Erythroblast (primary cell): Measurements from ENCODE around the gene OBSCN.

Experiments
- DNase-seq, 2 experiments: peaks; one replicate each; lab custom pipeline; 2025; lab: John Stamatoyannopoulos, UW
- GATA1 ChIP-seq: IDR thresholded peaks from 2 replicates; pipeline ENCODE4 v1.6.1; 2011; ENCODE audit warnings: low read depth, mild to moderate bottlenecking, control low read depth, low read length, moderate library complexity
- POLR2A ChIP-seq: IDR thresholded peaks from 2 replicates; pipeline ENCODE4 v1.6.1; 2011; ENCODE audit warnings: mild to moderate bottlenecking, low read length

Gene OBSCN

DNA sequence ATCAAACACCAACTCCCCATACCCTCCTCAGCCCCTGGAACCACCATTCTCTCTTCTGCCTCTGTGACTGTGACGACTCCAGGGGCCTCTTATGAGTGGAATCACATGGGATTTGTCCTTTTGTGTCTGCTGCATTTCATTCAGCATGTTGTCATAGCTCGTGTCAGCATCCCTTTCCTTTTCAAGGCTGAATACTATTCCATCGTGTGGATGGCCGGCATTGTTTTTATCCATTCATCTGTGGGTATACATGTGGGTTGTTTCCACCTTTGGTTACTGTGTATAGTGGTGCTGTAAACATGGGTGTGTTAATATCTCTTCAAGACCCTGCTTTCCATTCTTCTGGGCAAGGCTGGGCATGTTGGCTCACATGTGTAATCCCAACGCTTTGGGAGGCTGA lies 17.1 kb upstream of the OBSCN start:
- TF ChIP-seq POLR2A, result no peak
- TF ChIP-seq GATA1, result no peak
- DNase-seq, result no peak

DNA sequence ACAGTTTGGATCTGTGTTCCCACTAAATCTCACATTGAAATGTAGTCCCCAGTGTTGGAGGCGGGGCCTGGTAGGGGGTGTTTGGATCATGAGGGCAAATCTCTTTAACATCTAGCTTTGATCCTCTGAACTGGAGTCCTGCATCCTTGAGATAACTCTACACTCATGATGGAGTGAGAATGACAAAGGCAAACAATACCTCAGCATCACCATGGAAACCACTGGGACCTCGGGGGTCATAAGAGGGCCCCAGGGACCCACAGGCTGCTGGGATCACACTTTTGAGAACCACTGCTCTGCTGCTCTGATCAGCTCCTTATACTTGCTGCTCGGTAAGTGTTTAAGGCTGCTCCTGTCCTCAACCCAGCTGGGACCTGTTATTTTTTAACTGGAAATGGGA lies 13.4 kb upstream of the OBSCN start:
- TF ChIP-seq POLR2A (no peak), GATA1 (no peak)
- DNase-seq, result peak in 1 of 2 experiments; percentile 29

DNA sequence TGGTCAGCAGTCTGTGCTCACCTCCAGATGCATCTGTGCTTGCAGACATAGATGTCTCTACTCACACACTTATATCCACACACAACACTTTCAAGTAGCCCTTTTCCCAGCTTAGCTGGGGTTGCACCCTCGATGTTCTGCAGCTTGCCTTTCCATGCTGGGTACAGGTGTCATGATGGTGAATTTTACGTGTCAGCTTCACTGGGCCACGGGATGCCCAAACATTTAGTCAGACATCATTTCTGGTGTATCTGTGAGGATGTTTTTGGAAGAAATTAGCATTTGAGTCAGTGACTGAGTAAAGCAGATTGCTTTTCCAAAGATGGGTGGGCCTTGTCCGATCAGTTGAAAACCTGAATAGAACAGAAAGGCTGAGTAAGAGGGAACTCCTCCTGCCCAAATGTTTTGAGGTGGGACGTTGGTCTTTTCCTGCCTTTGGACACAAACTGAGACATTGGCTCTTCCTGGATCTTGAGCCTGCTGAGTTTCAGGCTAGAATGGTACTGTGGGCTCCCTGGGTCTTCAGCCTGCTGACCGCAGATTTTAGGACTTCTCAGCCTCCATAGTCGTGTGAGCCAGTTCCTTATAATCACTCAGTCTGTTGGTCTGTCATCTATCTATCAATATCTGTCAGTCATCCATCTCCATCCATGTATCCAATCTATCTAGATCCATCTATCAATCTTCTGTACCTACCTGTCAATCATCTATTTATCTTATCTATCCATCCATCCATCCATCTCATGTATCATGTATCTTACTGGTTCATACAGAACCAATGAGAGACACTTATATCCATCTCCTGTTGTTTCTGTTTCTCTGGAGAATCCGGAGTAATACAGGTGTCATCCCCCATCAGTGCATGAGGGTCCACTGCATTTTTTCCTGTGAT lies 12.7 kb upstream of the OBSCN start:
- no peak for DNase-seq
- TF ChIP-seq POLR2A, result no peak
- TF ChIP-seq GATA1, result no peak

DNA sequence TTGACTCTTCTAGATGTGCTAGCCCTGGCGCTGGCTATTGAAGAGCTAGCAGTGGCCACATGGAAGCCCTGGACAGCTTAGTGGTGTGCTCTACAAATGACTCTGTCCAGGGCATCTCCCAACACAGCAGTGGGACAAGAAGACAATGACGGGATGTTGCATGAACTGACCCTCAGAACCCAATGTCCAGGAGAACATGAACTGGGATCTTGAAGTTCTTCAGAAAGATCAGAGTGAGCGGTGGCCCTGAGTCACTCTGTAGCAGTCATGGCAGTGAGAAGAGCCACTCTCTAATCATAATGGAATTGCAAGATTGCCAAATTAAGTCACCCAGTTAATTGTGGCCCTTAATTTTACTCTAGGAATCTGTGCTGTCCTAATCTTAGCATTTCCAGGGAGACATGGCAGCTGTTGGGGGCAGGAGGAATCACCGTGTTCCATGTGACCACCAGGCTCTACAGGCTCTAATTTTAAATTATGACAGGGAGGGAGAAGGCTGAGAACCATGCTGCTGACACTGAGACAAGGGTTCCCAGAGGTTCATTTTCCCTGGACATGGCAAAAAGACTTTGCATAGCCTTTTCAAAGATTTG lies 10.2 kb upstream of the OBSCN start:
- TF ChIP-seq POLR2A (no peak), GATA1 (no peak)
- no peak for DNase-seq

DNA sequence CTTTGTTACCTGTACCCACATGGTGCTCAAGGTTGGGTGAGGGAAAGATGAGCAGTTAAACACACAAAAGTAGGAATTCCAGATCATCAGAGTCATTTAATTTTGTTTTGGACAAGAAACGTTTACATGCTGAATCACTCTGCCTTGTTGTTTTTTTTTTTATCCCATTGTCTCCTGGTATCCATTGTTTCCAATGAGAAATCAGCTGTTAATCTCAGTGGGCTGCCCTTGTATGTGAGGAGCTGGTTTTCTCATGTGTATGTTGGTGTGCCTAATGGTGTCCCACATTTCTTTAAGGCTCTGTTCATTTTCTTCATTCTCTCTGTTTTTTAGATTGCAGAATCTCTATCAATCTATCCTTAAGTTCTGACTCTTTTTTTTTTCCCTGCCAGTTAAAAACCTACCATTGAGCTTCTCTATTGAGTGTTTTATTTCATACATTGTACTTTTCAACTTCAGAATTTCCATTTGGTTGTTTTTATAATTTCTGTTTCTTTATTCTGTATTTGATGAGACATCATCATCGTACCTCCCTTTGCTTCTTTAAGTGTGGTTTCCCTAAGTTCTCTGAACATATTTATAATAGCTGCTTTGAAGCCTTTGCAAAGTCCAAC lies 8.8 kb upstream of the OBSCN start:
- TF ChIP-seq GATA1, result no peak
- TF ChIP-seq POLR2A, result no peak
- DNase-seq, result peak; percentile 27 to 39

DNA sequence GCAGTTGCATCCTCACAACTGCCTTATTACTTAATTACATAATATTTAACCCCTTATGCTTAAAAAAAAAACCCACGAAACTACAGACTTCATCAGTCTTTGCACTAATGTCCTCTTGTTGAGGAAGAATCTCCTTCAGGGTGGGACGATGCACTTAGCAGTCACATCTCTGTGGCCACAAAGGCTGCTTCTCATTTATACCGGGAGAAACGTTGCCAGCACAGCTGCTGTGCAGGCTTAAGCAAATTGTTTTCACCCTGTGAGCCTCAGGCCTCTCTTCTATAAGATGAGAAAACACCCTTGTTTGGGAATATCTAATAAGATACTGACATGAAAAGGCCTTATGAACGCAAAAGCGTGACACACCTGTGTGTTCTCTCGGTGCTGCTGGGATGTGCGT lies 2.9 kb upstream of the OBSCN start:
- no peak for DNase-seq
- TF ChIP-seq POLR2A (no peak), GATA1 (no peak)

DNA sequence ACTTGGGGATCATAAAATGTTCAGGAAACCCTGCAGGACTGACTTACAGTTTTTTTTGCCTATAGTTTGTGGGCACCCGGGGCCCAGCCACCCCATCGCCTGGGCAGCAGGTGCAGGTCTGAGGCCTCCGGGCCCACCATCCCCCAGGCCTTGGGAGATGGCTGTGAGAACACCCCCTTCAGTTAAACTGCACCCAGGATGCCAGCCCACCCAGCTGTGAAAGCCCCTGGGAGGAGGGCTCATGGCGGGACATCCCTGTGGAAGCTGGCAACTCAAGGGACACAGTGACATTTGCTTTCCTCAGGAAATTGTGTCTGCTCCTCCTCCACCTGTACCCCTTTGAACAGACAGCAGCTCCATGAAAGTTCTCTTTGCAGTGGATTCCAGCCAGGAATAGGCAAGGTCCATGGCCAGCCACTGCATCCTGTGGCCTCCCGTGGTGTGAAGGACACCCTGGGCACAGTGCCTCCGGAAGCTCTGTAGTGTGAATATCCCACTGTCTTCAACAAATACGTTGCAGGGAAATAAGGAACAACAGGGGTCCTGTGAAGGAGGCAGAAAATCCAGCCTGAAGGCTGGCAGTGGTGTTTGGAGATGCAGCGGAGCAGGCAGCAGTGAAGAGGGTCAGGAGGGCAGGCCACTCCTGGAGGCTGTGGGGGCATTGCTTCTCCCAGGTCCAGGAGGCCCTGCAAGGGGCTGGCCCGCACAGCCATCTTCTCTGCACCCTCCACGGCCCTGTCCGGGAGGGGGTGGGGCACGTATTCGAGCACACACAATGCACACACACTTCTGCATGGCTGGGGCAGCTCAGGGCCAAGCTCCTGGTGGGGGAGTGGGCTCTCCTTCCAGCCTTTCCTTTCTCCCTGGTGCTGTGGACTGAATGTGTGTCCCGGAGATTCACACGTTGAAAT lies 2.1 kb upstream of the OBSCN start:
- no peak for TF ChIP-seq POLR2A
- TF ChIP-seq GATA1, result no peak
- no peak for DNase-seq

DNA sequence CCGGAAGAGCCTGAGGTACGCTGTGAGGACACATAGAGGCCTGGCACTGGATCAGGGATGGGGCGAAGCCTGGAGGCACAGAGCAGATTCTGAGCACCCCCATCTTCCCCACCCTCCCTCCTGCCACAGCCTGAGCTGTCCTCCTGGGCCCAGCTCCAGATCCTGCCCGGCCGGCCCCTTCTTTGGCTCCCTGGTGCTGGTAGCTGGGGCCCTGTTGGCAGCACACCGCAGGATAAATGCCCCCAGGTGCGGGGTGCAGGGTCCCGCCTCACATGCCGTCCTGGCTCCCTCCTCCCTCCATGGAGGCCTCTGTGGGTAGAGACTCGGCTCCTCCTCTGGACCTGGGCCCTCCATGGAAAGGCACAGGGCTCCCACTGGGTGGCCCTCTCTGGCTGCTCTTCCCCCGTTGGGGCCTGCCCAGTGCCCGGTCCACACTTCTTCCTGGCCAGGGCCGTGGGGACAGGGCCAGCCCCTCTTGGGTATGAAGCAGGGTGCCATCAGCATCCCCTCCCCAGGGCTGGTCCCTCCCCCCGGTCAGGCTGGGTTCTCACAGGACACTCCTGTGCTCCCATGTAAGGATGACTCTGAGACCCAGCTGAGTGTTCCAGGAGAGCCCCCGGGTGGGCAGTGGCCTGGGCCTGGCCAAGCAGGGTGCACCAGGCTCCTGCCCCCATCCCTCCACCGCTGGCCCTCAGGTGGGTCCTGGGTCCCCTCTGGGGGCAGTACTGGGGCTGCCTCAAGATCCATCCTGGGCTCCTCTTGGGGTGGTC lies 1.1 kb upstream of the OBSCN start:
- no peak for DNase-seq
- TF ChIP-seq GATA1 (no peak), POLR2A (no peak)

DNA sequence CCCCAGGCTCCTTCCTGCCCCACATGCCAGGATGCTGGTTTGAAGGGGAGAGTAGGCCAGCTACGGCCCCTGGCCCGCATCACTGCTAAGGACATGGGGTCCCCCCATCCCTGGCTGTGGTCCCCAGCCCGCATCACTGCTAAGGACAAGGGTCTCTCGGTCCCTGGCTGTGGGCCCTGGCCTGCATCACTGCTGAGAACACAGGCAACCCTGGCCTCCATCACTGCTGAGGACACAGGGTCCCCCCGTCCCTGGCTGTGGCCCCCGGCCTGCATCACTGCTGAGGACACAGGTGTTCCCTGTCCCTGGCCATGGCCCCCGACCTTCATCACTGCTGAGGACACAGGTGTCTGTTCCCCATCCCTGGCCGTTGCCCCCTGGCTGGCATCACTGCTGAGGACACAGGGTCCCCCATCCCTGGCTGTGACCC lies 448 bp upstream of the OBSCN start:
- no peak for DNase-seq
- no peak for TF ChIP-seq GATA1
- TF ChIP-seq POLR2A, result no peak

DNA sequence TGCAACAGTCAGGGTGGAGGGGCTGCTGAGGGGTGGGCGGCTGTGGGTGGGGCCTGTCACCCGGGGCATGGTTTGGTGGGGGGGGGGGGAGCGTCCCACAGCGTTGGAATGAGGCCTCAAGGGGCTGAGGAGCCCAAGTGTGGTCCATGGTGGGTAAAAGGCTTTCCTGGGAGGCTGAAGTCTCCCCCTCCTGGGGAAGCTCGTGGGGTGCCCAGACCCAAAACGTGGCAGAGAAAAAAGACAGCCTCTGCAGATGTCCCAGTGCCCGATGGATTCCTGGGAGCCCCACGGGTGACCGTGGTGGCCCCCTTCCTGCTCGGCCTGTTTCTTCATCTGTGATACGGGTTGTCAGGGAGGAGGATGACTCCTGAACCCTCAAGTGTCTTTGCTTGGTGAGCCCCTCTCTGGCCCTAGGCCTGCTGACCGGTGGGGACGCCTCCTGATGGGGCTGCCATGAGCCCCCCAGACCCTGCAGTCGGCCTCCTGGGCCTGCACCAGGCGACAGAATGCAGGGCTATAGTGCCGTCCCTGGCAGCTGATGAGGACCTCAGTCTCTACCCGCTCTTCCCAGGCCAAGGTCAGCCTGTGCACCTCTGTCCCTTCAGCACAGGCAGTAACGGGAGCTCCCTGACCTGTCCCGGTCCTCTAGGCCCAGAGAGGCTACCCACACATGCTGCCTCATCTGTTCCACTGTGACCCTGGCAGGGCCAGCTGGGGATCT lies 1.1 kb downstream of the OBSCN start:
- TF ChIP-seq POLR2A (no peak), GATA1 (no peak)
- no peak for DNase-seq

DNA sequence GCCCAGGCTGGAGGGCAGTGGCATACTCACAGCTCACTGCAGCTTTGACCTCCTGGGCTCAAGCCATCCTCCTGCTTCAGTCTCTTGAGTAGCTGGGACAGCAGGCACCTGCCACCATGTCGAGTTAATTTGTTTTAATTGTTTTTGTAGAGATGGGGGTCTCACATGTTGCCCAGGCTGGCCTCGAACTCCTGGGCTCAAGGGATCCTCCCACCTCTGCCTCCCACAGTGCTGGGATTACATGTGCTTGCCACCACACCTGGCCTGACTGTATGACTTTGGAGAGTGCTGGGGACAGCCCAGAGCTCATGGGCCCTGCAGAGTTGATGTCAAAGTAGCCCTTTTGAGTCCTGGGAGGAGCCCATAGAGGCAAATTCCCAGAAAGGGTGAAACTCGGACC lies 1.8 kb downstream of the OBSCN start:
- no peak for DNase-seq
- TF ChIP-seq POLR2A (no peak), GATA1 (no peak)

DNA sequence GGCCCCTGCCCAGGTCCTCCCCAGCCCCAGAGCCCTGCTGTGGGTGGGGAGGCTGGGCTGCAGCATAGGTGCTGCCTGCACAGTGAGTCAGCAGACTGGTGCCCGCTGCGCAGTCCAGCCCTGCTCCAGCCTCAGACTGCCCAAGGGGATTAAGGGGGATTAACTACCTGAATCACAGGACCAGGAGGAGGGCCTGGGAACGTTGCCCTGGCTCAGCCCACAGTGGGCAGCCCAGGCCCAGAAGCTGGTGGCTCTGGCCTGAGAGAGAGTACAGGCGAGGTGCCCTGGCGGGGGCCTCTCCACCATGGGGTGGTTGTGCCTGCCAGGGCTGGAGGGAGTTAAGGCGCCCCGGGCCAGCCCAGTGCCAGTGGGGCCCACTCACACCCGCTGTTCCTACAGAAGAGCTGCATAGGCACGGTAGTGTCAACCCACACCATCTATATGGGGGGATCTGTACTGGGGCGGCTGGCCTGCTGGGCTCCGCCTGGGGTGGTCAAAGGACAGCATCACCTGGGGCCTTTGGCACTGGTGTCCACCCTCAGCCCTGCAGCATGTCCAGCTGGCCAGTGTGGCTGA lies 2.3 kb downstream of the OBSCN start:
- no peak for TF ChIP-seq GATA1
- TF ChIP-seq POLR2A, result no peak

More for the DNA sequence above, 2.3 kb downstream of the OBSCN start:
- no peak for DNase-seq
